ENCODE measurements around the gene CPNE2.

DNA sequence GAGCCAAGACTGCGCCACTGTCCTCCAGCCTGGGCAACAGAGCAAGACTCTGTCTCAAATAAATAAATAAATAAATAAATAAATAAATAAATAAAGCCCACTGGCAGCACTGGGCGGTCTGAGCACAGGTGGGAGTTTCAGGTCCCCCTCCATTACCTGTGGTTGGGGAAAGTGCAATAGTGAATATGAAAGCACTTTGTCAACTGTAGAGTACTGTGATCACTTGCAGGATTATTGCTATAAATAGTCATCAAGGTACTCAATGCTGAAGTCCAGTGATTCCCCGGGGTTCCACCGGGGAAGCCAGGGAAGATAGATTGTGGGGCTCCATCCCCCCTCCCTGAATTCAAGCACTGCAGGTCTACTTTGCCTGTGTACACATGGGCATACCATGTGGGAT is 42.7 kb upstream of the CPNE2 start:
- TF ChIP-seq, protein P1, sequence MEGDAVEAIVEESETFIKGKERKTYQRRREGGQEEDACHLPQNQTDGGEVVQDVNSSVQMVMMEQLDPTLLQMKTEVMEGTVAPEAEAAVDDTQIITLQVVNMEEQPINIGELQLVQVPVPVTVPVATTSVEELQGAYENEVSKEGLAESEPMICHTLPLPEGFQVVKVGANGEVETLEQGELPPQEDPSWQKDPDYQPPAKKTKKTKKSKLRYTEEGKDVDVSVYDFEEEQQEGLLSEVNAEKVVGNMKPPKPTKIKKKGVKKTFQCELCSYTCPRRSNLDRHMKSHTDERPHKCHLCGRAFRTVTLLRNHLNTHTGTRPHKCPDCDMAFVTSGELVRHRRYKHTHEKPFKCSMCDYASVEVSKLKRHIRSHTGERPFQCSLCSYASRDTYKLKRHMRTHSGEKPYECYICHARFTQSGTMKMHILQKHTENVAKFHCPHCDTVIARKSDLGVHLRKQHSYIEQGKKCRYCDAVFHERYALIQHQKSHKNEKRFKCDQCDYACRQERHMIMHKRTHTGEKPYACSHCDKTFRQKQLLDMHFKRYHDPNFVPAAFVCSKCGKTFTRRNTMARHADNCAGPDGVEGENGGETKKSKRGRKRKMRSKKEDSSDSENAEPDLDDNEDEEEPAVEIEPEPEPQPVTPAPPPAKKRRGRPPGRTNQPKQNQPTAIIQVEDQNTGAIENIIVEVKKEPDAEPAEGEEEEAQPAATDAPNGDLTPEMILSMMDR (IDR thresholded peaks at IDR 0.05) = no peak
- TF ChIP-seq EP300 (IDR thresholded peaks at IDR 0.05) (no peak), POLR2AphosphoS5 (IDR thresholded peaks at IDR 0.05) (no peak)
